HepG2 (cell line): ENCODE results near the gene MXI1. TPM values are rescaled to one million over a fixed set of nuclear protein-coding genes. Genes with fewer than 3 reads are reported as not detected.
A peak's percentile ranks its signal among the peaks of the same experiment; 100 is the strongest.

Experiments
- AKAP8 ChIP-seq: sonication (generic); formaldehyde crosslinking; IDR thresholded peaks from 2 replicates; pipeline ENCODE4 v1.5.1; 2020; ENCODE audit warnings: mild to moderate bottlenecking, missing genetic modification reagents
- BRD4 ChIP-seq: sonication (generic); formaldehyde crosslinking; IDR thresholded peaks from 2 replicates; pipeline ENCODE4 v1.4.0; 2020; ENCODE audit warnings: missing genetic modification reagents
- DR1 ChIP-seq: sonication (generic); formaldehyde crosslinking; IDR thresholded peaks from 2 replicates; pipeline ENCODE4 v1.8.0; 2021; ENCODE audit warnings: mild to moderate bottlenecking, missing genetic modification reagents, inconsistent platforms
- EP300 ChIP-seq, 3 experiments: sonication (generic) in 1 of 3; formaldehyde crosslinking in 1 of 3; IDR thresholded peaks; 2 replicates each; pipeline versions ENCODE4 v1.5.1 to v1.6.1; 2011 to 2020; ENCODE audit warnings: low read depth in 2 of 3, low read length in 2 of 3, borderline replicate concordance in 1 of 3, improper control_type of control experiment in 1 of 3, mild to moderate bottlenecking in 1 of 3, missing genetic modification reagents in 1 of 3, moderate library complexity in 1 of 3
- HMG20B ChIP-seq: conservative IDR thresholded peaks from 2 replicates; pipeline ENCODE4 v1.6.1; 2016; ENCODE audit warnings: missing genetic modification reagents, missing compliant biosample characterization
- IRF2 ChIP-seq: IDR thresholded peaks from 2 replicates; pipeline ENCODE4 v1.6.1; 2018; ENCODE audit warnings: missing genetic modification reagents, missing compliant biosample characterization
- JUNB ChIP-seq: sonication (generic); formaldehyde crosslinking; IDR thresholded peaks from 2 replicates; pipeline ENCODE4 v1.8.0; 2022; ENCODE audit warnings: missing genetic modification reagents, mild to moderate bottlenecking, borderline replicate concordance
- KDM3A ChIP-seq: IDR thresholded peaks from 2 replicates; pipeline ENCODE4 v1.6.1; 2018; ENCODE audit warnings: low read depth, missing compliant biosample characterization
- NFE2L2 ChIP-seq: fragments of 150-350 bp; IDR thresholded peaks from 2 replicates; pipeline ENCODE4 v1.6.1; 2014; ENCODE audit warnings: low read length
- PAWR ChIP-seq: sonication (generic); formaldehyde crosslinking; IDR thresholded peaks from 2 replicates; pipeline ENCODE4 v1.4.0; 2020; ENCODE audit warnings: missing genetic modification reagents, mild to moderate bottlenecking, borderline replicate concordance
- RAD21 ChIP-seq: fragments of 450-650 bp; formaldehyde crosslinking; IDR thresholded peaks from 2 replicates; pipeline ENCODE4 v1.5.0; 2020; ENCODE audit warnings: mild to moderate bottlenecking
- SMARCC2 ChIP-seq: fragments of 450-650 bp; IDR thresholded peaks from 2 replicates; pipeline ENCODE4 v1.6.1; 2017; ENCODE audit warnings: antibody characterized with exemption, mild to moderate bottlenecking
- SPEN ChIP-seq: sonication (generic); formaldehyde crosslinking; IDR thresholded peaks from 2 replicates; pipeline ENCODE4 v1.5.1; 2020; ENCODE audit warnings: low read depth, mild to moderate bottlenecking, missing genetic modification reagents
- ZNF17 ChIP-seq: sonication (generic); formaldehyde crosslinking; IDR thresholded peaks from 2 replicates; pipeline ENCODE4 v1.5.0; 2020; ENCODE audit warnings: mild to moderate bottlenecking, missing genetic modification reagents
- ZNF264 ChIP-seq: sonication (generic); formaldehyde crosslinking; IDR thresholded peaks from 2 replicates; pipeline ENCODE4 v1.4.0; 2020; ENCODE audit warnings: missing genetic modification reagents
- ZNF296 ChIP-seq: sonication (generic); formaldehyde crosslinking; conservative IDR thresholded peaks from 2 replicates; pipeline ENCODE4 v1.5.0; 2020; ENCODE audit warnings: mild to moderate bottlenecking, missing genetic modification reagents
- ZNF501 ChIP-seq: sonication (generic); formaldehyde crosslinking; IDR thresholded peaks from 2 replicates; pipeline ENCODE4 v1.5.1; 2020; ENCODE audit warnings: mild to moderate bottlenecking, moderate library complexity, missing genetic modification reagents
- ZNF605 ChIP-seq: sonication (generic); formaldehyde crosslinking; IDR thresholded peaks from 2 replicates; pipeline ENCODE4 v1.8.0; 2022; ENCODE audit warnings: mild to moderate bottlenecking, missing genetic modification reagents
- ZNF773 ChIP-seq: sonication (generic); formaldehyde crosslinking; IDR thresholded peaks from 2 replicates; pipeline ENCODE4 v1.4.0; 2020; ENCODE audit warnings: missing genetic modification reagents, borderline replicate concordance
- ZNF879 ChIP-seq: sonication (generic); formaldehyde crosslinking; IDR thresholded peaks from 2 replicates; pipeline ENCODE4 v1.8.1; 2023; ENCODE audit warnings: missing genetic modification reagents
- polyA plus RNA-seq, 8 experiments: library from polyadenylated mRNA; depleted of rRNA in 3 of 8; stranded (reverse) in 7 of 8; unstranded in 1 of 8; fragments of >200 nt; fragmentation: Illumina TruSeq in 4 of 8; extraction: Trizol in 4 of 8; gene quantifications; 2 replicates each; pipeline versions ENCODE4 v1.2.1 to v1.2.3, GENCODE V29; 2011 to 2016; ENCODE audit warnings: low read depth in 4 of 8, missing spikeins in 1 of 8, mixed read lengths in 1 of 8; ENCODE audit not compliant: insufficient read depth in 1 of 8
- total RNA-seq, 5 experiments: library from RNA; depleted of rRNA; stranded (reverse); fragments of >200 nt; fragmentation: Illumina TruSeq; extraction: Trizol; gene quantifications; 2 replicates each; pipeline ENCODE4 v1.2.3, GENCODE V29; 2016; ENCODE audit warnings: low read depth in 1 of 5
- TF ChIP-seq, protein P1 (sequence below): sonication (generic); formaldehyde crosslinking; IDR thresholded peaks from 2 replicates; pipeline ENCODE4 v1.5.1; 2020; ENCODE audit warnings: mild to moderate bottlenecking, missing genetic modification reagents, borderline replicate concordance
- TF ChIP-seq, protein P2 (sequence below): sonication (generic); formaldehyde crosslinking; IDR thresholded peaks from 2 replicates; pipeline ENCODE4 v1.4.0; 2020; ENCODE audit warnings: mild to moderate bottlenecking, missing genetic modification reagents
- TF ChIP-seq, protein P3 (sequence below), 2 experiments: IDR thresholded peaks; 2 replicates each; pipeline ENCODE4 v1.6.1; 2011 to 2012; ENCODE audit warnings: low read length in 2 of 2, borderline replicate concordance in 1 of 2, low read depth in 1 of 2, mild to moderate bottlenecking in 1 of 2, moderate library complexity in 1 of 2
- TF ChIP-seq, protein P4 (sequence below): sonication (generic); formaldehyde crosslinking; IDR thresholded peaks from 2 replicates; pipeline ENCODE4 v1.8.1; 2023; ENCODE audit warnings: mild to moderate bottlenecking, moderate library complexity, missing genetic modification reagents

MXI1 gene
- total and polyA plus RNA-seq, 2 of the 13 experiments (the other 11 are each of a cell fraction or from before 2014, with no cell fraction given) = 6.6 to 22.0 TPM

DNA sequence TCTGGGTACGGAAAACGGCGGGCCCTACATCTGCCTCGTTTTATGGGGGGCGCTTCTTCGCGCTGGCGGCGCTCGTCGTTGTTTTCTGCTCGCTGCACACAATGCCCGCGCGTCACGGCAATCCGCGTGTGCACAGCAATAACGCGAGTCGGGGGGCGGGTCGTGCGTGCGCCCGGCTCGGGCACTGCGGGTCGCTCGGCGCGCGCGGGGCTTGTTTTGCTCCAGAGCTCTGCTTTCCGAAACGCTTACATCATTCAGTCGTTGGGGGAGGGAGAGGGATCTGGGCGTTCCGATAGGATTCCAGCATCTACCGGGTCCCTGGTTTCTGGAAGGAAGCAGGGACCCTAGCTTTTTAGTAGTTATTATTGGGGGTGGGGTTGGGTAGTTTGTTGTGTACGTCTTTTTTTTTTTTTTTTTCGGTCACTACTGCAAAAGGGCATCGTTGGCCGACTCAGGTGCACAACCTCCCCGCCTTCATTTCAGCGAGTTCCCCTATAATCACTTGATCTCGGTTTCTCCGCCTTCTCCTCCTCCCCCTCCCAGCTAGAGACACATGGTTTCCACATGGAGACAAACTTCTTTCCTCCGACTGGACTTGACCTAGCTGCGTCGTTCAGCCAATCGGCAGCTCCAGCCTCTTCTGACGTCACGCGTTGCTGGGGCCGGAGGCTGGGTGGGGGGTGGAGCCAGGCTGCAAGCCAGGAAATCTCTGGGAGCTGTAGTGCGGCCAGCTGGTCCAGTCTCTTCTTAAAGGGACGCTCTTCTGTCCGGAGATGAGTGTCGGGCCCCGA lies 3.5 kb downstream of the MXI1 start (continued):
- no peak for TF ChIP-seq KDM3A (CRISPR knock-in tag)
- TF ChIP-seq SPEN (CRISPR knock-in tag) = 0 out of 2 replicates have a peak, but pooled peaks have one; percentile 39
- TF ChIP-seq HMG20B (CRISPR knock-in tag) = no peak
- TF ChIP-seq, protein P1, sequence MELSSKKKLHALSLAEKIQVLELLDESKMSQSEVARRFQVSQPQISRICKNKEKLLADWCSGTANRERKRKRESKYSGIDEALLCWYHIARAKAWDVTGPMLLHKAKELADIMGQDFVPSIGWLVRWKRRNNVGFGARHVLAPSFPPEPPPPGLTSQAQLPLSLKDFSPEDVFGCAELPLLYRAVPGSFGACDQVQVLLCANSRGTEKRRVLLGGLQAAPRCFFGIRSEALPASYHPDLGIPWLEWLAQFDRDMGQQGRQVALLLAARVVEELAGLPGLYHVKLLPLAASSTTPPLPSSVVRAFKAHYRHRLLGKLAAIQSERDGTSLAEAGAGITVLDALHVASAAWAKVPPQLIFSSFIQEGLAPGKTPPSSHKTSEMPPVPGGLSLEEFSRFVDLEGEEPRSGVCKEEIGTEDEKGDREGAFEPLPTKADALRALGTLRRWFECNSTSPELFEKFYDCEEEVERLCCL (CRISPR knock-in tag) = no peak
- TF ChIP-seq PAWR (CRISPR knock-in tag) = no peak
- peak; percentile 89 for TF ChIP-seq ZNF501
- no peak for TF ChIP-seq JUNB
- no peak for TF ChIP-seq IRF2 (CRISPR knock-in tag)
- no peak for TF ChIP-seq ZNF17 (CRISPR knock-in tag)
- TF ChIP-seq ZNF264 = no peak
- TF ChIP-seq RAD21 (CRISPR knock-in tag) = no peak
- TF ChIP-seq, protein P2, sequence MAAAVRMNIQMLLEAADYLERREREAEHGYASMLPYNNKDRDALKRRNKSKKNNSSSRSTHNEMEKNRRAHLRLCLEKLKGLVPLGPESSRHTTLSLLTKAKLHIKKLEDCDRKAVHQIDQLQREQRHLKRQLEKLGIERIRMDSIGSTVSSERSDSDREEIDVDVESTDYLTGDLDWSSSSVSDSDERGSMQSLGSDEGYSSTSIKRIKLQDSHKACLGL (CRISPR knock-in tag) = peak; percentile 81; the same call in 1 of the 2 replicates
- TF ChIP-seq ZNF773 (CRISPR knock-in tag) = no peak
- no peak for TF ChIP-seq ZNF879 (CRISPR knock-in tag)
- TF ChIP-seq DR1 (CRISPR knock-in tag) = no peak
- TF ChIP-seq SMARCC2 = no peak
- TF ChIP-seq BRD4 (CRISPR knock-in tag) = no peak
- TF ChIP-seq, protein P3, sequence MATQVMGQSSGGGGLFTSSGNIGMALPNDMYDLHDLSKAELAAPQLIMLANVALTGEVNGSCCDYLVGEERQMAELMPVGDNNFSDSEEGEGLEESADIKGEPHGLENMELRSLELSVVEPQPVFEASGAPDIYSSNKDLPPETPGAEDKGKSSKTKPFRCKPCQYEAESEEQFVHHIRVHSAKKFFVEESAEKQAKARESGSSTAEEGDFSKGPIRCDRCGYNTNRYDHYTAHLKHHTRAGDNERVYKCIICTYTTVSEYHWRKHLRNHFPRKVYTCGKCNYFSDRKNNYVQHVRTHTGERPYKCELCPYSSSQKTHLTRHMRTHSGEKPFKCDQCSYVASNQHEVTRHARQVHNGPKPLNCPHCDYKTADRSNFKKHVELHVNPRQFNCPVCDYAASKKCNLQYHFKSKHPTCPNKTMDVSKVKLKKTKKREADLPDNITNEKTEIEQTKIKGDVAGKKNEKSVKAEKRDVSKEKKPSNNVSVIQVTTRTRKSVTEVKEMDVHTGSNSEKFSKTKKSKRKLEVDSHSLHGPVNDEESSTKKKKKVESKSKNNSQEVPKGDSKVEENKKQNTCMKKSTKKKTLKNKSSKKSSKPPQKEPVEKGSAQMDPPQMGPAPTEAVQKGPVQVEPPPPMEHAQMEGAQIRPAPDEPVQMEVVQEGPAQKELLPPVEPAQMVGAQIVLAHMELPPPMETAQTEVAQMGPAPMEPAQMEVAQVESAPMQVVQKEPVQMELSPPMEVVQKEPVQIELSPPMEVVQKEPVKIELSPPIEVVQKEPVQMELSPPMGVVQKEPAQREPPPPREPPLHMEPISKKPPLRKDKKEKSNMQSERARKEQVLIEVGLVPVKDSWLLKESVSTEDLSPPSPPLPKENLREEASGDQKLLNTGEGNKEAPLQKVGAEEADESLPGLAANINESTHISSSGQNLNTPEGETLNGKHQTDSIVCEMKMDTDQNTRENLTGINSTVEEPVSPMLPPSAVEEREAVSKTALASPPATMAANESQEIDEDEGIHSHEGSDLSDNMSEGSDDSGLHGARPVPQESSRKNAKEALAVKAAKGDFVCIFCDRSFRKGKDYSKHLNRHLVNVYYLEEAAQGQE (IDR thresholded peaks at IDR 0.05; ENCODE audit: borderline replicate concordance in 1 of 2, low read depth in 1 of 2, low read length in 2 of 2) = peak in 1 of 2 experiments; percentile 2; a peak in 1 of 4 replicates
- TF ChIP-seq AKAP8 (CRISPR knock-in tag) = peak; percentile 79; the same call in 1 of the 2 replicates
- TF ChIP-seq EP300 (IDR thresholded peaks at IDR 0.05; ENCODE audit: low read depth in 2 of 2, low read length in 2 of 2) = peak in 1 of 2 experiments; percentile 37; a peak in 1 of 4 replicates
- TF ChIP-seq EP300 (CRISPR knock-in tag; IDR thresholded peaks at IDR 0.05; ENCODE audit: borderline replicate concordance) = no peak; the same call in 1 of the 2 replicates
- TF ChIP-seq ZNF296 = no peak
- peak; percentile 71 for TF ChIP-seq ZNF605 (CRISPR knock-in tag)
- TF ChIP-seq, protein P4, sequence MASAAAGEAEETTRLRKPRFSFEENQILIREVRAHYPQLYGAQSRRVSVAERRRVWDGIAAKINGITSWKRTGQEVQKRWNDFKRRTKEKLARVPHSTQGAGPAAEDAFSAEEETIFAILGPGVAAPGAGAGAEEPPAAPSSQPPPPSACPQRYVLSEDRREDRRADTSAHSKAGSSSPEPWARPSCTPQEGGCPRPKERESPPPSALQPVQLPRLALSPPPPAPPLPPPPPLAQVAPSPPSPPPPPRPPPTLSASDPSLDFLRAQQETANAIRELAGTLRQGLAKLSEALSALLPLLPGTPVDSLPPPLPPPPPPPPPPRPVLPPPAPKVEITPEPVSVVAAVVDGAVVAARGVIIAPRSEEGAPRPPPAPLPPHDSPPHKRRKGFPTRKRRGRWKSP (CRISPR knock-in tag) = no peak
- no peak for TF ChIP-seq NFE2L2
